ENCODE measurements around the gene COX6A1. TPM values are rescaled to one million over a fixed set of nuclear protein-coding genes. Genes with fewer than 3 reads are reported as not detected.

COX6A1 gene
- total RNA-seq, 1 experiment from 2014 or later, result 475 TPM

DNA sequence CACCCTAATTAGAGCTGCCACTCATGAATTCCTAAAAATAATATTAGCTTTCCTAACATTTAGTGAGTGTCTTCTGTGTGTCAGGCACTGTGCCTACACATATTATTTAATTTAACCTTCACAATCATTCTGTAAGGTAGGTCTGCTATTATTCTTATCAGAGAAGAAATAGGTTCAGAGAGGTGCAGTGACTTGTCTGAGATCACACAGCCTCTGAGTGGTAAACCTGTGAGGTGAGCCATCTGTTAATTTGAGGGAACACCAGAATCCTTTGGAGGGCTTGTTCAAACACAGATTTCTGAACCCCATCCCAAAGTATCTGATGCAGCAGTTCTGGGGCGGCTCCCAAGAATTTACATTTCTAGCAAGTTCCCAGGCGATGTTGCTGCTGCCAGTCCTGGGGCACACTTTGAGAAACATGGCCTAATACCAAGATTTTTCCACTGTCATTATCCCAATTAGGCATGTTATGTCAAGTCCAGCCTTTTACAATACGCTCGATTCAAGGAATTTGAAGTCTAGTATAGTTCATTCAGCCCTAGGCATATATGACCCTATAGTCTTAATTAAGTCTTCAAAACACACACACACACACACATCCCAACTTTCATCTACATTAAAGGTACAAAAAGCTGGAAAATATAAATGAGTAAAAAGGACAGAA, 19.9 kb upstream of the COX6A1 start:
- ChIA-PET CTCF (interaction anchor here (0.7 to 4.4 kb wide), 4 partner anchors 12 to 62 kb away, joined by 3 to 32 read pairs (median 4); no protein-coding TSS in a partner anchor), POLR2A (interaction anchor here (0.6 to 1.0 kb wide), 3 partner anchors 19 to 186 kb away, joined by 3 to 4 read pairs (median 3); no protein-coding TSS in a partner anchor)
- H3K4me3 Mint-ChIP-seq (ENCODE audit: unreplicated experiment), result no peak overlapping the region

DNA sequence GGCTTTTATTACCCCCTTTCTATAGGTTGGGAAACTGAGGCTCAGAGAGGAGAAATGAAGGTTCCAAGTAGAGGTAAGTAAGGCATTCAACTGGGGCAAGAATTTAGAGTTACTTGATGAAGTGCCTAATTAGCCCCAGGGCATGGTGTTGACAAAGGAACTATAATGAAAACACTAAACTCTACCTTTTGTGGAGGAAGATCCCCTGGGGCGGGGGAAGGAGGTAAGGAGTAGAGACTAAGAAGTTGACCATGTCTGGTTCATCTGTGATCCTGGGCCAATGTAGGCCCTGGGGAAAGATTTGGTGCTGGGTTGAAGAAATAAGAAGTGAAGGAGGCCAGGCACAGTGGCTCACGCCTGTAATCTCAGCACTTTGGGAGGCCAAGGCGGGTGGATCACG, 16.2 kb upstream of the COX6A1 start:
- Mint-ChIP-seq H3K4me3 (ENCODE audit: unreplicated experiment) (no peak overlapping the region), H3K36me3 (ENCODE audit: insufficient read depth, unreplicated experiment) (no peaks in the 10 kb centered on the region), H3K27me3 (ENCODE audit: insufficient read depth, unreplicated experiment) (no peaks in the 10 kb centered on the region), H3K4me1 (ENCODE audit: insufficient read depth, unreplicated experiment) (no peaks in the 10 kb centered on the region), H3K27ac (ENCODE audit: low read depth, unreplicated experiment) (no peak overlapping the region), H3K9me3 (ENCODE audit: unreplicated experiment) (no peaks in the 10 kb centered on the region)
- POLR2A ChIA-PET, result no interaction called here
- DNase-seq (ENCODE audit: unreplicated experiment), result no peak
- CTCF ChIA-PET, result interaction anchor here (0.9 kb wide), 1 partner anchor 9 kb away, joined by 5 read pairs; no protein-coding TSS in a partner anchor
- TF ChIP-seq, protein P1, sequence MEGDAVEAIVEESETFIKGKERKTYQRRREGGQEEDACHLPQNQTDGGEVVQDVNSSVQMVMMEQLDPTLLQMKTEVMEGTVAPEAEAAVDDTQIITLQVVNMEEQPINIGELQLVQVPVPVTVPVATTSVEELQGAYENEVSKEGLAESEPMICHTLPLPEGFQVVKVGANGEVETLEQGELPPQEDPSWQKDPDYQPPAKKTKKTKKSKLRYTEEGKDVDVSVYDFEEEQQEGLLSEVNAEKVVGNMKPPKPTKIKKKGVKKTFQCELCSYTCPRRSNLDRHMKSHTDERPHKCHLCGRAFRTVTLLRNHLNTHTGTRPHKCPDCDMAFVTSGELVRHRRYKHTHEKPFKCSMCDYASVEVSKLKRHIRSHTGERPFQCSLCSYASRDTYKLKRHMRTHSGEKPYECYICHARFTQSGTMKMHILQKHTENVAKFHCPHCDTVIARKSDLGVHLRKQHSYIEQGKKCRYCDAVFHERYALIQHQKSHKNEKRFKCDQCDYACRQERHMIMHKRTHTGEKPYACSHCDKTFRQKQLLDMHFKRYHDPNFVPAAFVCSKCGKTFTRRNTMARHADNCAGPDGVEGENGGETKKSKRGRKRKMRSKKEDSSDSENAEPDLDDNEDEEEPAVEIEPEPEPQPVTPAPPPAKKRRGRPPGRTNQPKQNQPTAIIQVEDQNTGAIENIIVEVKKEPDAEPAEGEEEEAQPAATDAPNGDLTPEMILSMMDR (IDR thresholded peaks at IDR 0.05; ENCODE audit: unreplicated experiment), result no peak
- no TSS peak for BruUV-seq (replicated peaks)
- intact Hi-C loops (cut with micrococcal nuclease), result no loop called here

More for the DNA sequence above, 19.9 kb upstream of the COX6A1 start:
- peak overlapping the region; percentile 2 for H3K27ac Mint-ChIP-seq (ENCODE audit: low read depth, unreplicated experiment)
- H3K27me3 Mint-ChIP-seq (ENCODE audit: insufficient read depth, unreplicated experiment), result no peaks in the 10 kb centered on the region
- intact Hi-C loops (cut with micrococcal nuclease), result no loop called here
- TF ChIP-seq, protein P1 (IDR thresholded peaks at IDR 0.05; ENCODE audit: unreplicated experiment), result no peak
- no peaks in the 10 kb centered on the region for H3K36me3 Mint-ChIP-seq (ENCODE audit: insufficient read depth, unreplicated experiment)
- DNase-seq (ENCODE audit: unreplicated experiment), result no peak
- no peaks in the 10 kb centered on the region for H3K9me3 Mint-ChIP-seq (ENCODE audit: unreplicated experiment)
- no peaks in the 10 kb centered on the region for H3K4me1 Mint-ChIP-seq (ENCODE audit: insufficient read depth, unreplicated experiment)
- no TSS peak for BruUV-seq (replicated peaks)

DNA sequence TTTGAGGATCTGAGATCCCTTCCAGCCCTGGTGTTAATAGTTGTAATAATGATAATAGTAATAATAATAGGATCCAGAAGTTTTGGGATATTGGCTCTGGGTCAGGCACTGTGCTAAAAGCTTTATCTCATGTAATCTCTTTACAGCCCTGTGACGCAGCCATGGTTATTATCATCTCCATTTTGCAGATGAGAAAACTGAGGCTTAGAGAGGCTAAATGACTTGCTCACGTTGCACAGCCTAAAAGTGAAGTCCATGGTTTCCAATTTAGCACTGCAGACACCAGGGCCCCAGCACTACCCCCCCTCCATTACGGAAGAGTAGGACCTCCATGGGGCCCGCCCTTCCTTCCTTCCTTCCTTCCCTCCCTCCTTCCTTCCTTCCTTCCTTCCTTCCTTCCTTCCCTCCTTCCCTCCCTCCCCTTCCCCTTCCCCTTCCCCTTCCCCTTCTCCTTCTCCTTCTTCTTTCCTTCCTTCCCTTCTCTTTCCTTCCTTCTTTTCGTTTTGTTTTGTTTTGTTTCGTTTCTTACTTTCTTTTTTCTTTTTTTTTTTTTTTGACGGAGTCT, 14.9 kb upstream of the COX6A1 start:
- no TSS peak for BruUV-seq (replicated peaks)
- intact Hi-C loops (cut with micrococcal nuclease), result no loop called here
- no peaks in the 10 kb centered on the region for H3K9me3 Mint-ChIP-seq (ENCODE audit: unreplicated experiment)
- H3K27me3 Mint-ChIP-seq (ENCODE audit: insufficient read depth, unreplicated experiment), result no peaks in the 10 kb centered on the region
- DNase-seq (ENCODE audit: unreplicated experiment), result no peak
- no peaks in the 10 kb centered on the region for H3K4me1 Mint-ChIP-seq (ENCODE audit: insufficient read depth, unreplicated experiment)
- TF ChIP-seq, protein P1 (IDR thresholded peaks at IDR 0.05; ENCODE audit: unreplicated experiment), result no peak
- POLR2A ChIA-PET, result no interaction called here
- H3K36me3 Mint-ChIP-seq (ENCODE audit: insufficient read depth, unreplicated experiment), result no peaks in the 10 kb centered on the region
- no peak overlapping the region for H3K27ac Mint-ChIP-seq (ENCODE audit: low read depth, unreplicated experiment)
- H3K4me3 Mint-ChIP-seq (ENCODE audit: unreplicated experiment), result no peak overlapping the region
- CTCF ChIA-PET, result no interaction called here

DNA sequence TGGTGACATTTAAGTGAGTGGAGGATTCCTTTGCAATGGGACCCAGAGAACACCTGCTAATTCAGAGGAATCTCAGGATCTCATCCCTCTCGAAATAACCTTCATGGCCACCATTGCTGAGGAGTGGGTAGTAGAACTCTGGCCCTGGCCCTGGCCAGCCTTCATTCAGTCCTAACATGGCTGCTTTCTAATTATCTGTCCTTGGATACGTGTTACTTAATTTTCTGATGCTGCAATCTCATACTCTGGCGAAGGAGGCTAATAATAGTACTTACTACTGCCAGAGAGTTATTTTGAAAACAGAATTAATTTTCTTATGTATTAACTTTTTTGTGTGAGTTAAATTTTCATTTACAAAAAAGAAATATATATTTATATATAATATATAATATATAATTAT, 12.1 kb upstream of the COX6A1 start:
- CTCF ChIA-PET, result no interaction called here
- no peak for DNase-seq (ENCODE audit: unreplicated experiment)
- BruUV-seq (replicated peaks), result no TSS peak
- H3K27ac Mint-ChIP-seq (ENCODE audit: low read depth, unreplicated experiment), result no peak overlapping the region
- no peaks in the 10 kb centered on the region for H3K36me3 Mint-ChIP-seq (ENCODE audit: insufficient read depth, unreplicated experiment)
- POLR2A ChIA-PET, result no interaction called here
- H3K4me3 Mint-ChIP-seq (ENCODE audit: unreplicated experiment), result no peak overlapping the region
- H3K4me1 Mint-ChIP-seq (ENCODE audit: insufficient read depth, unreplicated experiment), result peaks cover 5% of the 10 kb centered on the region
- TF ChIP-seq, protein P1 (IDR thresholded peaks at IDR 0.05; ENCODE audit: unreplicated experiment), result no peak
- H3K27me3 Mint-ChIP-seq (ENCODE audit: insufficient read depth, unreplicated experiment), result no peaks in the 10 kb centered on the region
- intact Hi-C loops (cut with micrococcal nuclease), result no loop called here
- no peaks in the 10 kb centered on the region for H3K9me3 Mint-ChIP-seq (ENCODE audit: unreplicated experiment)
